HG02642 (cell line): ENCODE results near the gene OPCML.

Experiments
- ATAC-seq: cut with Tn5 transposase; IDR thresholded peaks from one replicate; pipeline ENCODE4 v1.9.1; 2021; ENCODE audit warnings: mild to moderate bottlenecking; ENCODE audit not compliant: unreplicated experiment, poor library complexity

OPCML gene

DNA sequence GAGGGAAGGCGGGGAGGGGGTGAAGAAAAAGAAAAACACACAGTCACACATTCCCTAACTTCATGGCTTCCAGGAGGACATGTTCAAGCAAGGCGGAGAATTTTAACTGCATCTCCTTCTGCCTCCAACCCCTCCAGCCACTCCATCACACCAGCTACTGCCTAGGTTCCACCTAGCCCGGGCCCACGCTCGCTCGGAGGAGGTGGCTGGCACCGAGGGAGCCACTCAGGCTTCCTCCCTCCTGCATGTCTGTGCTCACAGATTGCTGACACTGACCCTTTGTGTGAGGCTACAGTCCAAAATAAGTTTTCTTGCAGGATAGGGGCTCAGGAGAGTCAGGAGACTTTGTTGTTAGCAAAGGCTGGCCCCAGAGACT lies 9.4 kb upstream of the OPCML start:
- ATAC-seq: no peak

DNA sequence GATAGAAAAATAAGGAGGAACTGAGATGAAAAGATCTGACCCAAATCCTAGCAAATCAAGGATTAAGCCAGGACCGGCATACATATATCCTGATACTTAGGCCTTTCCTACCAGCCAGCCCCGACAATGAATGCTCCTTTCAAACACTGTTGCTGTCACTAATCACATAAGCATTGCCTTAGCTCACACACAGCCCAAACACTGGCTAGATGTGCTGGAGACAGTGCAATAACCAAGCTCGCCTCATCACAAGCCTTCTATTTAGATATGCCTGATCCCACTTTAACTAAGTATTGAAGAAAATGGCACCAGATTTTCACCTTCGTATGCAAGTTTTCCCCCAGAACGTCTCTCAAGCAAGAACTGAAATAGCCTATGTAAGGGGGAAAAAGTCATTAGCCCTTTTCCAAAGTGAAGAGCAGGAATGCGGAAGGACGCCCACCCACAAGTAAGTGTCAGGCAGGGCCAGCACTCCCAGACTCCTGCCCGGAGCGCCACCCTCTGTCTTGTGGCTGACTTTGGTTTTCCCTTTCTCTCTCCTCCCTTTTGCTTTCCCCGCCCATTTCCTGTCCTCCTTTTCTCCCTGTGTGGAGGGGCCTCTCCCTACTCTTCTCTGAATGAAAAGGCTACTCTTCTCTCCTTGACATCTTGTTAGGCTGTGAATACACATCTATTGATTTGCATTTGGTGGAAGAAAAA lies 8.9 kb upstream of the OPCML start:
- no peak for ATAC-seq

- no peak for ATAC-seq
Measured at GRCh38 chr11:133536198-133536597, 3.9 kb upstream of the OPCML start.

DNA sequence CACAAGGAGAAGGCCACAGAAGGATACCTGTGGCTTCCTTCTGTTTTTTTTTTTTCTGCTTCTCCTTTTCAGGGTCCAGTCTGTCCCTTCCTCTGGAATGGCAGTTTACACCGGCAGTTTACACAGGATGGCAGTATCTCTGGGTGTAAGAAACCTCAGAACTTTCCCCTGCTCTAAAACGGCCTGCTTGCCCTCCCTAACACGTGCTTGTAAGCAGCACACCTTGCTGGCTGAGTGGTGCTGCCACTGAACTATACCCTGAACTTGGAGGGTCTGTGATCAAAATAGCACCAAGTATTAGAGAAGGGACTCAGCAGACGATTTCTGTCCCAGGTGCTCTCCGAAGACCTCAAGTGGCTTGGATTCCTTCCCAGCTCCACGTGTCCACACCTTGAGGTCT lies 904 bp upstream of the OPCML start:
- ATAC-seq: no peak

DNA sequence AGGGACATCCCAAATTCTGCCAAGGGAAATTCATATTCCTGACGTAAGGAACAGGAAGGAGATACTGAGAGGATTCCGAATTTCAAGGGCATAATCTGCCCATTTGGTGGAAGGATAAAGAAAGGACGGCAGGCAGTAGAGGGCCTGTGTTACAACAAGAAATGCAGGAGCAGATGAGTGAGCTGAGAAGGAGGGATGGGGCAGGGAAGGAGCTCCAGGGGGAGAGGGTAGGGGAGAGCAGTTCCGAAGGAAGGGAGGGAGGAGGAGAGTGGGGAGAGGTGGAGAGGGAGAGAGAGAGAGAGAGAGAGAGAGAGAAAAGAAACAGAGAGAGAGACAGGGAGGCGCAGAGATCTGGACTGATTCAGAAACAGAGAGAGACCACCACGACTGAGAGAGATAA lies 843 bp downstream of the OPCML start:
- no peak for ATAC-seq

DNA sequence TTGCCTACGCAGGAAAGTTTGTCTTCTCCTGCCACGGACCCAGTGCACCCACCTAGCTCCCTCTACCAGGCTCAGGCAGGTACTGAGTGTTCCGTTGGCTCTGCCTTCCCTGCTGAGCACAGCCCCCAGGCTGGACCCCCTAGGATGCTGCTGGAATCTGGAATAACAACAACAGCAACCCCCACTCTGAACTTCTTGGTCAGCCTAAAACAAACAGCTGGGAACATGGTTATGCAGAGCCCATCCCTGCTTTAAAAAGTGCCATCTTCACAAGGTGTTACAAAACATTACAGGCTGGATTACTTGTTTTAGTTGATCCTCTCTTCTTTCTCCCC lies 1.8 kb downstream of the OPCML start:
- no peak for ATAC-seq

GRCh38 chr11:133529807-133530500 lies 2.3 kb downstream of the OPCML start:
- ATAC-seq: no peak

DNA sequence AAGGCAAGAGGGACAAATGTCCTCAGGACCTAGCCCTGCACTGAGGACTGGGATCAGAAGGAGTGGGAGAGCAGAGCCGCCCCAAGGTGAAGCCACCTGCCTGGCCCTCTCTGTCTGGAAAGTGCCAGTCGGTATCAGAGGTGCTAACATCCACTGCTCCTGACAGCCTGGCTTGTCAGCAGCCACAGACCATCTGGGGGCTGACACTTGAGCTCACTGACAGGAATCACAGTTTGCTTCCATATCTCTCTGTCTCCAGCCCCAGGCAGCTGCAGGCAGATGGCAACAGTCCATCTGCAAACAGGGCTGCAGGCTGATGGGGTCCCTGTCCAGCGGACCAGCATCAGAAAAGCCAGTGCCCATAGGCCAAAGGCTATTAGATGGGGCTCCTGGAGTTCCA lies 5.5 kb downstream of the OPCML start:
- no peak for ATAC-seq

DNA sequence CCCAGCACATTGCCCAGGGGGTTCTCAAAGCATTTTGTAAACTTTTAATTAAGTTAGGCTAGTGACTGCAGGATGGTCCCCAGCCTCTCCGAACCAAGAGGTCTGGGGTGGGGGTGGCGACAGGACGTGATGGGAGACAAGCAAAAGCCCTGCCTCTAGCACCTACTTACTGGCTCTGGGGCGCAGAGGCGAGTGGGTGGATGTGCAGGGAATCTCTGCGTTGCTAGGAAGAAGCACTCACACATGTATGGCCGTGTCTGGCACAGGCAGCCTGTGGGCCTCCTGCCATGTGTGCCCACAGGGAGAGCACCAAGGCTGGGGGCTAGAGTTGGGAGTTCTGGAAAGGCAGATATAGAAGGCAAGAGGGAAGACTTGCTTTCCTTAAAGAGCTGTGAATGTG lies 6.3 kb downstream of the OPCML start:
- no peak for ATAC-seq

DNA sequence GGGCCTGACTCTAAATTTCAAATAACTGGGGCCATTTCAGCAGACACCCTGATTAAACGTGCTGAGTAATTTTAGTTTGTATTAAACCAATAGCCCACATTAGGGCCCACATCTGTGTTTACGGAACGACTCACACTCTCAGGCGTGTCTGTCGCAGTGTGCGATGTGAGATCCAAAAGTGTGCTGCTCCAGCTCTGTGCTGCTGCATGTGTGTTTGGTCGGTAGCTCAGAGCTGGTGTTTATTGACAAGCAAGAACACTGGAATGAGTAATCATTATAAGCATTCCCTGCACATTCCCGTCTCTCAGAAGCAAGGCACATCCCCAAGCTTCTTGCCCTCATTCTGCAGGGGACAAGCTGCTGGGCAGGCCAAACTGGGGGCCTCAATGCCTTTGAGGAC lies 7.8 kb downstream of the OPCML start:
- ATAC-seq: no peak

GRCh38 chr11:133522344-133522743 lies 10.0 kb downstream of the OPCML start:
- ATAC-seq: no peak

GRCh38 chr11:133521502-133521901 lies 10.8 kb downstream of the OPCML start:
- no peak for ATAC-seq

GRCh38 chr11:133520707-133521106 lies 11.6 kb downstream of the OPCML start:
- no peak for ATAC-seq

GRCh38 chr11:133519560-133519959 lies 12.7 kb downstream of the OPCML start:
- no peak for ATAC-seq

GRCh38 chr11:133518702-133519264 lies 13.5 kb downstream of the OPCML start:
- no peak for ATAC-seq

DNA sequence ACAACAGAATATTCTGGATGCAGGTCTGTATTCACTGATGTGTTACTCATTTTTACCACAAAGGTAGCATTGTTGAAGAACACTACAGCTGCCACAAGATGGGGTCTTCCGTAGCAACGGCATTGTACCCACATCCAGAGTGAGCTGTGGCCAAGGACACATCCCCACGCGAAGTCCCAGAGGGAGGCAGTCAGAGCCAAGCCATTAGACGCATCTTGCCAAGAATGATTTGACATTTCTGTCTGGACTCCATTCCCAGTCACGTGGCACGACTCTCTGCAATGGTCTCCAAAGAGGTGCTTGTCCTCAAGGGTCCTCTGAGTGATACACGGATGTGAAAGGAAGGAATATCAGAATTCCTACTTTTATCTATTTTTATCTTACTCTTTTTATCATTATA lies 15.5 kb downstream of the OPCML start:
- no peak for ATAC-seq

GRCh38 chr11:133515107-133515506 lies 17.2 kb downstream of the OPCML start:
- ATAC-seq: no peak

GRCh38 chr11:133509924-133510697 lies 22.2 kb downstream of the OPCML start:
- no peak for ATAC-seq

DNA sequence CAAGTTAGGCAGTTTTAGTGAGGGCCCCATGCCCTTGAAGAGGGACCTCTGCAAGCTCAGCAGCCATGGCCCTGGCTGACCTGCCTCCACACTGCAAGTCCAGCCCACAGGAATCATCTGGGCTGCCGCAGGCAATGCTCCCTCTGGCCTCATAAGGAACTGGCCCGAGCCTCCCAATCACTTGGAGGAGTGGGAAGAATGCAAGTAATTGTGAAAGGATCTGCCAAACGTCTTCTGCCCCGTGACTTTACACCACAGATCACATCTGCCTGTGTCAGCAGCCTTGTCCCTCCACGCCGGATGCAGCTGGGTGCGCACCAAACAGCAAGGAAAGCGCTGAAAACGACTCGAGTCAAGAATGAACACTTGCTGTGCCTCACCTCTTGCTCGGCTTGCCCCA lies 23.8 kb downstream of the OPCML start:
- ATAC-seq: no peak

- no peak for ATAC-seq
Measured at GRCh38 chr11:133507185-133507584, 25.1 kb downstream of the OPCML start.

DNA sequence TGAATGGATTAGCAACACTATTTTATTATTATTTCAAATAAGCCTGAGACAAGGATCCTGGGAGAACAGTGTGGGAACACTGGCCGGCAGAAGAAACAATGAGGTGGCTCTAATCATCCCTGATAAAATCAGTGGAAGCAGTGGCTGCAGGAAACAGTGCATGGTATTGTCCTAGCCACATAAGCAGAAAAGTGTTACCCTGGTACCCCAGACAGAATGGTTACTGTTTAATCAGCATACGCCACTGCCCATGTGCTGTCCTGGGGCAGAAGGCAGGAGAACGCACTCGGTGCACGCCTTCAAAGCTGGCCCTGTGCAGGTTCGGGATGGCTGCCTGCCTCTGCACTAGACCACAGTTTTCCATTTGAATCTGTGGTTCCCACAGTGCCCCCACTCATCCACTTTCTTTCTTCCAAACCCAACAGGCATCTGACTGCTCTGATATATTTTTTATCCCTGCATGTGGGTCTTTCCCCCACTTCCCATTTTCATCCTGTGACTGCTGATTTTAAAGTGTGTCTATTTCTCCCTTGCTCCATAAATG lies 25.7 kb downstream of the OPCML start:
- no peak for ATAC-seq
